SH-SY5Y (cell line): ENCODE data around the gene DPYSL4.

Source experiments
- GATA2 ChIP-seq: IDR thresholded peaks from 2 replicates; pipeline ENCODE4 v1.6.1; 2011; ENCODE audit warnings: mild to moderate bottlenecking, low read depth, low read length
- GATA3 ChIP-seq: IDR thresholded peaks from 2 replicates; pipeline ENCODE4 v1.6.1; 2011; ENCODE audit warnings: low read depth, mild to moderate bottlenecking, low read length, moderate library complexity

DPYSL4 gene

DNA sequence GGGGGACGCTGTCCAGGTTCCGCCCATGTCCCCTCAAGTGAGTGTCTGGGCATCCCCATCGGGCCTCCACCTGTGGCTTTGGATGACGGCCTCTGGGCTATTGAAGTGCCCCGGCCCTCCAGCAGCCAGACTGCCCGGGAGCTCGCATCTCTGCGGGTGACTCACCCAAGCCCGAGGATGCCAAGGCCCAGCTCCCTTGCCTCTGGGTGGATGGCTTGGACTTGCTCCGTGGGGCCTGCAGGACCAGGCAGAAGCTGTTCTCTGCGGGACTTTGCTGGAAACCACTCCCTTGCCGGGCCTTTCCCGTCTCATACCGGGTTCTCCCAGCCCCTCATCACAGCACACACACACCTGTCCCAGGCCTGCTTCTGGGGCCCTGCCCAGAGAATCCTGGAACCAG, 22.4 kb downstream of the DPYSL4 start:
- TF ChIP-seq GATA2 (no peak), GATA3 (no peak)

DNA sequence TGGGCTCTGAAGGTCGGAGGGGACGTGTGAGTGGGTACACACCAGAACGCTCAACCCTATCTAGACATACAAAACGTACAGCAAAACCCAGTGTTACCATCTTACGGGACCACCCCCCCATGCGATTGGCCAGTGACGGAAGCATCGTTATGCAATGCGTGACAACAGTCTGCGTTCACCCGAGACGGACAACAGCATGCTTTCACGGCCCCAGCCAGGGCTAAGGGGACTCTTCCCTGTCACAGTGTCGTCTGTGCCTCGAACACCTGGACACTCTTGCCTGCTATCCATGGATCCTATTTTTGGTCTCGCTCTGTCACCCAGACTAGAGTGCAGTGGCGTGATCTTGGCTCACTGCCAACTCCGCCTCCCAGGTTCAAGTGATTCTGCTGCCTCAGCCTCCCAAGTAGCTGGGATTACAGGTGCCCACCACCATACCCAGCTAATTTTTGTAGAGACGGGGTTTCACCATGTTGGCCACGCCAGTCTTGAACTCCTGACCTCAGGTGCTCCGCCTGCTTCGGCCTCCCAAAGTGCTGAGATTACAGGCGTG, 23.3 kb downstream of the DPYSL4 start:
- TF ChIP-seq GATA3 (no peak), GATA2 (no peak)

DNA sequence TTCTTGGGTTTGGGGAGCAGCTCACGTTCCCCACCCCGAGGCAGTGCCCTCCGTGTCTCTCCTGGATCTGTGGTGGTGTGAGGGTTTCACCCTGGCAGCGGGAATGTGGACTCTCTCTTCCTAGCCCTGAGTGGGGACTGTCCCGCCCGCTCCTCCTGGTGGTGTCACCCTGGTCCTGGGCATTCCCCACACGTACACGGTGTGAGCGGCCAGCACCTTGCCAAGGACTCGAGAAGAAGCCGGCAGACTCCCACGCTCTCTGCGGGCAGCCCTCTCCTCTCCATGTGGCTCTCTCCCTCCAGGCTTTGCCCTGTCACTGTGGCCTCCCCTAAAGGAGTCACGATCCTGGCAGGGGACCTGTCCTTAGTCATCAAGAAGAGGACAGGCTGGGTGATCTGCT, 24.0 kb downstream of the DPYSL4 start:
- TF ChIP-seq GATA2 (no peak), GATA3 (no peak)

DNA sequence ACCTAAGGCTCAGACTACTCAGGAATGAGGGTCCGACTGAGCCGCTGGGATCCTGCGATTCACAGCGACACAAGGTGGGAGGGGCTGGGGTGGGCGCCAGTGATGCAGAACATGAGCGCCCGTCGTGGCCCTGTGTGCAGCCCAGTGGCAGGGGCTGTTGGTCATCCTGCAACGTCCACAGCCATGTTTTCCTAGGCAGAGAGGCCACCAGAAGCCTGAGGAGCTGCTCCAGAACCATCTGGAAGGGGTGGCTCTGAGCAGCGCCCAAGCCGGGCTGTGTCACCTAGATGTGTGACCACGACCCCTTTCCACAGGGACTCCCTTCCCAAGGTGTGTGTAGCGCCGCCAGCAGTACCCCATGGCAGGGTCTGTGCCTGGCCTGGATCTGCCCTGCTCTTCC, 24.5 kb downstream of the DPYSL4 start:
- TF ChIP-seq GATA2 (no peak), GATA3 (no peak)

DNA sequence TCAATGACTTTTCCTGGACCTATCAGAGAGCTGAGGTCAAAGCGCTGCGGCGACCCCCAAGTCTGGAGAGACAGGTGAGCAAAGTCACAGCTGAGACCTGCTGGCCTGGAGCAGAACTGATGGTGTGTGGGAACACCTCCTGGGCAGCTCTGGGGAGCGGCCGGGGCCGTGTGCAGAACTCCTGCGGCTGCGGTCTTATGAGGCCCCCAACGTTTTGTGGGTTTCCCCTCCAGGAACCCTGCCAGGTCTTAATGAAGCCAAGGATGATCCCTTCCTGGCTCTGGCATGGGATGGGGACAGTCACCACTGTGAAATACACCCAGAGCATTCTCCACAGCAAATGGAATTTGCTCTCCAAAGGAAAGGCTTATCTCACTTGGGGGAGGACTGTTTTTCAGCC, 26.1 kb downstream of the DPYSL4 start:
- no peak for TF ChIP-seq GATA3
- TF ChIP-seq GATA2 = no peak

DNA sequence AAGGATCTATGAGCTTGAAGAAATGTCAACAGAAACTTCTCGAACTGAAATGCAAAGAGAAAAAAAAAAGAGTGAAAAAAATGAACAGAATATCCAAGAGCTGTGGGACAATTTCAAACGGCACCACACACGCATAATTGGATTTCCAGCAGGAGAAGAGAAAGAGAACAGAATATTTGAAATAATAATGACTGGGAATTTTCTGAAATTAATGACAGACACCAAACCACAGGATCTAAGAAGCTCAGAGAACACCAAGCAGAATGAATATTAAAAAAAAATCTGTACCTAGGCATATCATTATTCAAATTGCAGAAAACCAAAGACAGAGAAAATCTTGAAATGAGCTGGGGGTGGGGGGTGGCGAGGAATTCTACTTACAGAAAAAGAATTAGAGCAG, 27.2 kb downstream of the DPYSL4 start:
- no peak for TF ChIP-seq GATA3
- no peak for TF ChIP-seq GATA2

DNA sequence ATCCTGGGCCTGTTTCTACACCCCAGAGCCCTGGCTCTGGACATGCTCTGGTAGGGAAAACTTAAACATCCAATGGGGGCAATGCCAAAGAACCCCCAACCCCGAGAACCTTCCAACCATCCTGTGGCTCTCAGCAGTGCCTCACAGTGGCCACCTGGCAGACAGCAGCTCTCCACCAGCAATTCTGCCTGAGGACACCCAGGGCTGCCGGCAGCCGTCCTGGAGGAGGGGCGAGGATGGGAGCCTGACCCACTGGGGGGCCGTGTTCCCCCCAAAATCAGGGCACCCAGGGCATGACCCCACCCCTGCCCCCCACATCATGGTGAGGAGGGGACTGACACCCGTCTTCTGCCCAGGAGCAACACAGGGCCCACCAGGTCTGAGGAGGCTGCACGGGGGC, 32.7 kb downstream of the DPYSL4 start:
- no peak for TF ChIP-seq GATA2
- TF ChIP-seq GATA3 = no peak

DNA sequence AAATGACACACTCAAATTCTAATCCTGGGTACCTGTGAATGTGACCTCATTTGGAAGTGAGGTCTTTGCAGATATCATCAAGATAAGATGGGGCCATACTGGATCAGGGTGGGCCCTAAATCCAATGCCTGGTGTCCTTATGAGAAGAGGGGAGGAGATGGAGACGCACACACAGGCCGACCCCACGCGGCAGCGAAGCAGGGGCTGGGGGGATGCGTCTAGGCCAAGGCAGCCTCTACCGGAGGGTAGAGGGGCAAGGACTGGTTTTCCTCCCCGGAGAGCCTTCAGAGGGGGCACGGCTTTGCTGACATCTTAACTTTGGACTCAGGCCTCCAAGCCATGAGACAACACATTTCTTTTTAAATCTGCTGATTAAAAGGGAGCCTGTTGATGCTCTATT, 33.3 kb downstream of the DPYSL4 start:
- TF ChIP-seq GATA2 (no peak), GATA3 (no peak)

DNA sequence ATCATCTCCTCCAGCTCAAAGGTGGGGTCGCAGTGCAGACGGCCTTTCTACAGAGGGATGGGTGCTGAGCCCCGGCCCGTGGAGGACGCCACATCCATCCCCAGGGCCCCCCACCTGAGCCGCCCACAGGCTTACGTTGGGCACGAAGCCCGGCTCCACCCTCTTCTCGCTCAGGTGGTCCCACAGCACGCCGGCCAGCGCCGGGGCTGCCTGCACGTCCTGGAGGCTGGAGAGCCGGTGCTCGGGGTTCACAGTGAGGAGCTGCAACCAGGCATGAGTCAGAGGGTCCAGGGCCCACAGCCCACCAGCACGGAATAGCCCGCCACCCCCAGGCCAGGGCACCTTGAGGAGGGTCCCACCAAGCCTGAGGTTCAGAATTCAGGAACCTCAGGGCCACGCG, 36.0 kb downstream of the DPYSL4 start:
- no peak for TF ChIP-seq GATA2
- no peak for TF ChIP-seq GATA3

DNA sequence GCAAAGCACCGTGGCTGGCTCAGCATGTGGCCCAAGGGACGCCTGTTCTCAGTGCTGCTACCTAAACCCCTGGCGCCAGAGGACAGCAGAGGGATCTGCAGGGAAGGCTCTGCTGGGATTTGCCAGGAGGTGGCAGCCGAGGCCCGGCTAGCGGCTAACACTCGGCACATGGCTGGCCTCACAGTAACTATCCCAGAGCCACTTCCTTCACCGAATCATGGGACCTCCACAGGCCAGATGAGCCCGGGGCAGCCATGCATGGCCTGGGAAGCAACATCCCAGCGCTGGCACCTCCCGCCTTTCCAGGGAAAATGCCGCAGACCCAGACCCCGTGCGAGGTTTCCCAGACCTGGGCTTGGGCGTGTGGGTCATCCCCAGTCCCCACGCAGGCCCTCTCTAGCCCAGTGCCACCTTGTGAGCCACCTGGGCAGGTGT, 36.4 kb downstream of the DPYSL4 start:
- no peak for TF ChIP-seq GATA3
- TF ChIP-seq GATA2 = no peak

DNA sequence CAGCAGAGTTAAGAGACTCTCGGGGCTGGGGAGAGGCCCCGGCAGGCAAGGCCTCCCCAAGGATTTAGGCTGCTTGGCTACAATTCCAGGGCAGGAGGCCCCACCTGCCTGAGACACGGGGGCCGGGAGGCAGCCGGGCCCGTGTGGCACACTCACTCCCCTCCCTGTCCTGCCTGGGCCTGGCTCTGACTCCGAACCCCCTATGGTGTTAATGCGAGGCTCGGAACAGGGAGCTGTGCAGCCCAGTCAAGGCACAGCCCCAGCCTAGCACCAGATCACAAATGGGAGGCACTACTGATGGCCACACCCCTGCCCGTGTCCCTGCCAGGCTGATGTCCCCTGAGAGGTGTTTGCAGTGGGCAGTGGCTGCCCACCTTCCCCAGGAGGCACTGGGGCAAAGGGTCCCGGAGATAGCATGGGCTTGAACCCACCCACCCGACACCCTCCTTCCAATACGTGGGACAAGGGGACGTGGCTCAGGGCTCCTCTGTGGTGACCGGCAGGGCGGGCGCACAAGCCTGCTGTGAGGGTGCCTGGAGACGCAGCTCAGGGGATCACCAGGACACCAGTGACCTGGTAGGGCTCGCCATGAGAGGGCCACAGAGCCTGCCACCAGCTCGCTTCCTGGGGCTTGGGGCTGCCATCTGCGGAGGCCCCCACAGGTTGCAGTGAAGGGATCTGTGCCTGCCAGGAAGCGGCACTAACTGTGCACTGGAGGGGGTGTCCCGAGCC, 37.0 kb downstream of the DPYSL4 start:
- no peak for TF ChIP-seq GATA3
- no peak for TF ChIP-seq GATA2

DNA sequence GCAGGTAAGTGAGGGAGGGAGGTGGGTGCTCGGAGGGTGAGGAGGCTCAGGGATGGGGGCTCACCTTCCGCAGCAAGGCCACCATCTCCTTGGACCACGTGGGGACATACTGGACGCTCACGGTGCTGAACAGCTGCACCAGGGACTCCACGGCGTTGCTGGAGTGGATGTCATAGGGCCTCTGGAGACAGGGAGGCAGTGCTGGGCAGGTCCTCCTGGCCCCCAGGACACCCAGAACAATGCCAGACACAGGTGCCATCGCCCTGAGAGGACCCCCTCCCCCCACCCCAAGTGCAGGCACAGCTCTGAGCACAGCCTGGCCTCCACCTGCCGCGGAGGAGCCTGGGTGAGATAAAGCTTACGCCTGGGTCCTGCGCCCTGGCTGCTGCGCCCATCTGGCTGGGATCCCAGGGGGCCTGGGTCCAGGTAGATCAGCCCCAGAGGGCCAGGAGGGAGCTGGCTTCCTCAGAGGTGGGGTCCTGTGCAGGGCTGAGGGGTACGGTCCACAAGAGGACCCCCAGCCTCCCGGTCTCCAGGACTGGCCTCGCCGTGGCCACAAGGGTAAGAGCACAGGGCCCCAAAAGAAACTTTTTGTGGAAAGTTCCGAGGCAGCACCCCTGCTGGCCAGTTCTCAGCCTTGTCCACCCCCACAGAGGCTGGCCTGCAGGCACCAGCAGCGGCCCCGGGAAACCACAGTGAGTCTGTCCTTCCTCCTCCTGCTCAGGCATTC, 37.8 kb downstream of the DPYSL4 start:
- TF ChIP-seq GATA3 (no peak), GATA2 (no peak)

DNA sequence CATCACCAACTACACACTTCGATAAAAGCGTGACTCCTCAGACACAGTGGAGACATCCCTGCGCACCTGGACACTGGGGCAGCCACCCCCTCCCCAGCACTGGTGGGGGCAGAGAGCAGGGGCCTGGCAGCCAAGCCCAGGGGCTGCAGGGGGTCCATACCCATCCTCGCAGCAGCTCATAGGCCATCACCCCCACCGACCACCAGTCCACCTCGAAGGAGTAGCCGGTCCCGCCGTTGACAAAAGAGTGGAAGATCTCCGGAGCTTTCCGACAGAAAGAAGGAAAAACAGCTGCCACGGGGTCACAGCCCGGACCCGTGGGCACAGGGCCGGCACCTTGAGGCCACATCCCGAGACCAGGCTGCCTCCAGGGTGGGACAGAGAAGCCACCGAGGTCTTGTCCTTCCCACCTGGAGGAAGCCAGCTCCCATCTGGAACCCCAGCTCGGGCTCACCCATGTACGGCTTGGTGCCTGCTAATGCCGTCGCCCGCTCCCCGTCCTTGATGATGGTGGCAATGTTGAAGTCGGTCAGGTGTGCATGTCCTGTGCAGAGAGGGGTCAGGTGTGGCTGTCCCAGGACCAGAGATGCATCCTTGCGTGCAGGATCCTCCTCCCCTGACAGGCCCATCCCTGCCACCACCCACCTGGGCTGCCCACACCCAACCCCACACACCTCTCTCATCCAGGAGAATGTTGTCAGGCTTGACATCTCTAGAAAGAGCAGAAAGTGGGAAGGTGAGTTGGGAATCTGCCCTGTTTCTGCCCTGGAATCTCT, 38.5 kb downstream of the DPYSL4 start:
- TF ChIP-seq GATA3 (no peak), GATA2 (no peak)

DNA sequence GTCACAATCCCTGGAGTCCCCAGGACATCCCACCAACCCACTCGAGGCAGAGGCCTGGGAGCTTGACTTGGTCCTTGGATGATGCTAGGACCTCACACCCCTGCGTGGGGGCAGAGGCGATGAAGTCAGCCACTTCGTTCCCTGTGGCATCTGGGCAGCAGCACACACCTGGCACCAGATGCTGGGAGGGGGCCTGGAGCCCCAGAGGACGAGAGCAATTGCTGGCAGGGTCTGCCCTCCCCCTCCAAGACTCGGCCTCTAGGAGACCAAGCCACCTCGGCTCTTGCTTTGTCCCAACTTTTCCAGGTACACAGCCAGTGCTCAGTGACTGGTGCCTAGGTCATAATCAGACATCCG, 39.1 kb downstream of the DPYSL4 start:
- TF ChIP-seq GATA3 (no peak), GATA2 (no peak)
